Gastrocnemius medialis (tissue), 4 donors: ENCODE measurements around the gene IFNA21.

Experiments
- POLR2A ChIP-seq, 2 donors: fragments of 450-650 bp; IDR thresholded peaks; one replicate each; pipeline ENCODE4 v1.6.1; 2017; ENCODE audit warnings: antibody characterized with exemption in 2 of 2, mild to moderate bottlenecking in 2 of 2, moderate library complexity in 2 of 2
- TF ChIP-seq, protein P1 (sequence below), 5 experiments: fragments of 450-650 bp in 3 of 5; fragments of 200-600 bp in 2 of 5; sonication (generic) in 2 of 5; IDR thresholded peaks in 4 of 5; conservative IDR thresholded peaks in 1 of 5; 1 replicate in 4 of 5; 2 replicates in 1 of 5; pipeline ENCODE4 v1.5.1; 2016 to 2019; ENCODE audit warnings: antibody characterized with exemption in 5 of 5, mild to moderate bottlenecking in 3 of 5, moderate library complexity in 3 of 5

GRCh38 chr9:21171351-21171750 is 4.9 kb upstream of the IFNA21 start:
- no peak for TF ChIP-seq POLR2A (IDR thresholded peaks at IDR 0.05)
- TF ChIP-seq, protein P1, sequence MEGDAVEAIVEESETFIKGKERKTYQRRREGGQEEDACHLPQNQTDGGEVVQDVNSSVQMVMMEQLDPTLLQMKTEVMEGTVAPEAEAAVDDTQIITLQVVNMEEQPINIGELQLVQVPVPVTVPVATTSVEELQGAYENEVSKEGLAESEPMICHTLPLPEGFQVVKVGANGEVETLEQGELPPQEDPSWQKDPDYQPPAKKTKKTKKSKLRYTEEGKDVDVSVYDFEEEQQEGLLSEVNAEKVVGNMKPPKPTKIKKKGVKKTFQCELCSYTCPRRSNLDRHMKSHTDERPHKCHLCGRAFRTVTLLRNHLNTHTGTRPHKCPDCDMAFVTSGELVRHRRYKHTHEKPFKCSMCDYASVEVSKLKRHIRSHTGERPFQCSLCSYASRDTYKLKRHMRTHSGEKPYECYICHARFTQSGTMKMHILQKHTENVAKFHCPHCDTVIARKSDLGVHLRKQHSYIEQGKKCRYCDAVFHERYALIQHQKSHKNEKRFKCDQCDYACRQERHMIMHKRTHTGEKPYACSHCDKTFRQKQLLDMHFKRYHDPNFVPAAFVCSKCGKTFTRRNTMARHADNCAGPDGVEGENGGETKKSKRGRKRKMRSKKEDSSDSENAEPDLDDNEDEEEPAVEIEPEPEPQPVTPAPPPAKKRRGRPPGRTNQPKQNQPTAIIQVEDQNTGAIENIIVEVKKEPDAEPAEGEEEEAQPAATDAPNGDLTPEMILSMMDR (IDR thresholded peaks at IDR 0.05 in 4 of 5, conservative IDR thresholded peaks at IDR 0.05 in 1 of 5), result no peak
